ENCODE measurements around the gene IDE.

IDE gene

DNA sequence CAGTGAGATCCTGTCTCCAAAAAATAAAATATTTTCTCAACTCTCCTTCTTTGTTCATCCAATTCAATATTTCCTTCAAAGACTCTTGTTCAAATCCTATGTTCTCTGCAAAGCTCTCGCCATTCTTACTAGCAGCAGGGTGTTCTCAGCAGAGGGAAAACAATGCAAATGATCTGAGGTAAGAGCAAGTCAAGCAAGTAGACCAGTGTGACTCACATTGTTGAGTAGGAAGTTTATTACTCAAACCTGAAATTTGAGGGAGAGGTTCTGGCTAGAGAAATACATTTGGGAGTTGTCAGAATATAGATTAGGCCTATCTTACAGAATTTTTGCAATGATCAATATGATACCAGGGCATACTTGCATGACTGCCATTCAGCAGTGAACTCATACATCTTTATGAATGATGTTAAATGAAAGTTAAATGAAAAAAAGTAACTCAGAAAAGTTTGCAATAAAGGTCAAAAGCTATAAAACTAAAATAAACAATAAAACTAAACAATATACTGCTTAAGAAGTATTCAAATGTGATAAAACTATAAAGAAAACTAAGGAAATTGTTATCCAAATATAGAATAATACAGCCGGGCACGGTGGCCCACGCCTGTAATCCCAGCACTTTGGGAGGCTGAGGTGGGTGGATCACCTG, 5.8 kb downstream of the IDE start:
- DNase-seq (ENCODE audit: low spot score) = no peak

DNA sequence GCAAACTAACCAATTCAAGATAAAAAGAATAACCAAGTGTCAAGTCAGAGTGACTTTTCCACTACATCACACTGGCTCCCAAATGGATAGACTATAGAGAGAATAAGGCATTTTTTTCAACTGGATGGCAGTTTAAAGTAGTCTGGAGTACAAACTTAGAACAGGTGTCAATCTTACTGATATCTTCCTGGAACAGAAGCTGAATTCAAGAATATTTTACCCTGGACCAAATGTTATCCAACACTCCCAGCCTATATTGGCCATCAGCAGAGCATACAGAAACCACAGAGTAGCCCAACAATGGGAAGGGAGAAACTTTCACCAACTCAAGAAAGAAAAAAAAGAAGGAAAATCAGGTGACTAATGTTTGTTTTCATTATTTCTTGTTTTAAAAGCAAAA, 11.5 kb downstream of the IDE start:
- no peak for DNase-seq (ENCODE audit: low spot score)

DNA sequence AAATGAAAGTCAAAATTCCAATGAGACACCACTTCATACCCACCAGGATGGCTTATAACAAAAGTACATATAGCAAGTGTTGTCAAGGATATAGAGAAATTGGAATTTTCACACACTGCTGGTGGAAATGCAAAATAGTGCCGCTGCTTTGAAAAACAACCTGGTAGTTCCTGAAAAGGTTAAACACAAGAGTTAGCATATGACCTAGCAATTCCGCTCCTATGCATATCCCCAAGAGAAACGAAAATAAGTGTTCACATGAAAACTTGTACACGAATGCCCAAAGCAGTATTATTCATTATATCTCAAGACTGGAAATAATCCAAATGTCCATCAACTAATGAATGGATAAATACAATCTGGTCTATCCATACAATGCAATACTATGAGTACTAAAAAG, 14.8 kb downstream of the IDE start:
- no peak for DNase-seq (ENCODE audit: low spot score)

DNA sequence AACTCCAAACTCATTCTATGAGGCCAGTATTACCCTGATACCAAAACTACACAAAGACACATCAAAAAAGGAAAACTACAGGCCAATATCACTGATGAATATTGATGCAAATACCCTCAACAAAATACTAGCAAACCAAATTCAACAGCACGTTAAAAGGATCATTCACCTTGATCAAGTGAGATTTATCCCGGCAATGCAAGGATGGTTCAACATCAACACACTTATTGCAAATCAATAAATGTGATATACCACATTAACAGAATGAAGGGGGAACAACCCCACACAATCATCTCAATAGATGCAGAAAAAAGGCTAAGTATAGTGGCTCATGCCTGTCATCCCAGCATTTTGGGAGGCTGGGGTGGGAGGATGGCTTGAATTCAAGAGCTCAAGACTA, 19.9 kb downstream of the IDE start:
- no peak for DNase-seq (ENCODE audit: low spot score)

DNA sequence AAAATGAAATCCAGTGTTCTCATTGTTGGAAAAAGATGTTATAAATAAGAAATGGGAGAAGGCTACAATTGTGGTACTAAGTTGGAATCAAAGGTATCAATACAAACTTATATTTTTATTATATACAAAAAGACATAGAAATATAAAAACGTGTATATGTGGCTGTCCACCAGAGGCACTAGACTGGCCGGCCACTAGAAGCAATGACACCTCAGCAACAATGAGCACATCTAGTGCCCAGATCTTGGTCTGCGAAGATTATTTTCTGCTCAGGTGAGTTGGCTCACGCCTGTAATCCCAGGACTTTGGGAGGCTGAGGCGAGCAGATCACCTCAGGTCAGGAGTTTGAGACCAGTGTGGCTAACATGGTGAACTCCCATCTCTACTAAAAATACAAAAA, 21.6 kb downstream of the IDE start:
- no peak for DNase-seq (ENCODE audit: low spot score)

DNA sequence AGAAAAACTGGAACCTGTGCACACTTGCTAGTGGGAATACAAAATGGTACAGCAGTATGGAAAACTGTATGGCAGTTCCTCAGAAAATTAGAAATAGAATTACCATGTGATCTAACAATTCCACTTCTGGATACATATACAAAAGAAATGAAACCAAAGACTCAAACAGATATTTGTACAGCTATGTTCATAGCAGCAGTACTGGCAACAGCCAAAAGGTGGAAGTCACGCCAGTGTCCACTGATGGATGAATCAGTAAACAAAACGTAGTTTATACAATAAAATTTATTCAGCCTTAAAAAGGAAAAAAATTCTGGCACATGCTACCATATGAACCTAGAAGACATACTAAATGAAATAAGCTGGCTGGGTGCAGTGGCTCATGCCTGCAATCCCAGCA, 23.0 kb downstream of the IDE start:
- no peak for DNase-seq (ENCODE audit: low spot score)

DNA sequence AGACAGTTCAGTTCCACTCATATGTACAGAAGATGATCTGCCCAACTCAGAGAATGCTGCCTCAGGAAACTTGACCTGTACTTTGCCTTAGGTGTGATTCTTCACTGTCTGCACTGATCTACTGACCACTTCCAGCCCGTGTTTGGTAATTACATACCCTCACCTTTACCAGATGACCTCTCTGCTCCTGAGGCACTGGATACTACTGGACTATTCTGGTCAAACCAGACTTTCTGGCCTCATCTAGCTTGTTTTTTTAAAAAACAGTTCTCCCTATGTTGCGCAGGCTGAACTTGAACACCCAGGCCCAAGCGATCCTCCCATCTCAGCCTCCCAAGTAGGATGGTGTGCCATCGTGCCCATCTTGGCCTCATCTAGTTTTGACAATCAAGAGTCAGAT, 26.2 kb downstream of the IDE start:
- DNase-seq (ENCODE audit: low spot score) = no peak

DNA sequence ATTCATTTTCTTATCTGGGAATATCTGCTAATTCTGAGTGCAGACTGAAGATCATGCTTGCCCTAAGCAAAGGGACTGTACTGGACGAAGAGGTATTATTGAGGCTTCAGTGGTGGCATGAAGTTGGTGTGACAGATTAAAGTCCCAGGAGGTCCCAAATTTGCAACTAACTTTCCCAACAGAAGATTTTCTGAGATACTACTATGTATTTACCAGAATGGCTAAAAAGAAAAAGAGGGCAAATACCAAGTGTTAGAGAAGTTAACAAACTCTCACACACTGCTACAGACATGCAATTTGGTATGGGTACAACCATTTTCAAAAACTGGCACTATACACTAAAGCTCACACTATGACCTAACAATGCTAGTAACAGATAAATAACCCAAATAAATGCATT, 28.3 kb downstream of the IDE start:
- DNase-seq (ENCODE audit: low spot score) = no peak

DNA sequence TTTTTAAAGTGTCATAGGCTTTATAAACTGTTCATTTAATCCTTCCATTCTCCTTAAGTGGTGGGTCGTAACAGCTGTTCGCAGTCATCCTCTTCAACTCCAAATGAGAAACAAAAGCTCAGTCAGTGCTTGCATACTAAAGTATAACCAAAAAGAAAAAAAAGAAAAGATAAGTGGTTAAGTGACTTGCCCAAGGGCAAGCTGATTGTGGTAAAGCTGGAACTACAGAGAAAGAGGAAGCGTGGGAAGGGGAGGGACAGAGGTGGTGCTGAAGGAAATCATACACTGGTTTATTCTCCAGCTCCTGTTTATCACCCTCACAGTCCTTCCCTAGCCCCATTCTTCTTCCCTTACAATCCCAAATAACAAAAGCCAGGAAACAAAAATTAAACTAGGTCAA, 29.6 kb downstream of the IDE start:
- DNase-seq (ENCODE audit: low spot score) = no peak

DNA sequence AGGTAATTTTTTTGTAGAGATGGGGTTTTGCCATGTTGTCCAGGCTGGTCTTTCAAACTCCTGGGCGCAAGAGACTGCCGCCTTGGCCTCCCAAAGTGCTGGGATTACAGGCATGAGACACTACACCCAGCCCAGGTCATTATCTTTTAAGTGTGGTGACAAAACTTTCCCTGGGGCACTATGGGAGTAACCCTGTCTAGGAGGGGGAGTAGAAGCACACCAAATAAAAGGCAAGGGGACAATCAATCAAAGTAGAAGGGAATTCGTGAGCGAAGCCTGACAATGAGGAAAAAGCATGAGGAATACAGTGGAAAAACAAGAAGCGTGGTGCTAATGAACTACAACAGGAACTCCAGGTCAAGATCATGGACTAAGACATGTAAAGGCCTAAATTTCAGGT, 31.4 kb downstream of the IDE start:
- DNase-seq (ENCODE audit: low spot score) = no peak

DNA sequence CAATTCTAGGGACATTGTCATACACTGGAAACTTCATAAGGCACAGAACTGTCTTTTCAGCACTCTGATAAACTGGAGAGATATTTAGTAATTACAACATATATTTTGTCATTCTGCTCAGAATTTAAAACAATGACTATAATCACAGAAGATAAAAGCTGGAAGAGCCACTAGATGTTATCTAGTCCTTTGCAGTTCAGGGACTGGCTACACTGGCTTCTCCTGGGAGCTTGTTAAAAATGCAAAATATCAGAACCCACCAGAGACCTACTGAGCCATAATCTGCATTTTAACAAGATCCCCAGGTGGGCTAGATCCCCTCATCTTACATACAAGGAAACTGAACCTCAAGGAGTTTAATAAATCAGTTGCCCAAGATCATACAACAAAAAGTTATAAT, 32.3 kb downstream of the IDE start:
- no peak for DNase-seq (ENCODE audit: low spot score)

DNA sequence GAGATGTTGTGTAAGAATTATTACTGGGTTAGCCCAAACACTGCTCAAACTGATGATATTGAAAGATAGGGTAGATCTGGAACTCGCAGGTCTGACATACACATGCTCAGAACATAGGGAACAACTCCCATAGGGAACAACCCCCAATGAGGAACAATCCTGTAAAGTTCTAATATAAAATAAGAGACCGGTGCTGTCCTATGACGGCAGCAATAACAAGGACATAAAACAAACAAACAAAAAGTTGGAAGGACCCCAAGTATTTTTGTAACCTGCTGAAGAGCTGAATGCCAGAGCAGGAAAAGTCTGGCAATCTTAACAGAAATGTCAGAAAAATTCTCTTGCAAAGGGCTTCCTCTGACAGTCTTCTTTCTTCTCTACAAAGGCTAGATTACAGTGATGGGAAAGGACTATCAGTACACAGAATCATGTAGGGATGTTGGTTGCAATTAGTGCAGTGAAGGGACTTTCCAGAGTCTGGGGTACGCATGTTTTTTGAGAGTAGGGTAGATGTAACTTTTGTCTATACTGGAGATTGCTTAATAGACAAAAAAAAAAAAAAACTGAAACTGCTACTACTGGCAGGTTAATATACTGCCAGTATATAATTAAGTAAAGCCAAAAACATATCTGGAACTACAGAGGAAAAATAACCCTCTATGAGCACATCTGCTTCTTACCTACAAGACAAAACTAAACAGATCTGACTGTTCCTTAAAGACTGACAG, 35.5 kb downstream of the IDE start:
- DNase-seq (ENCODE audit: low spot score) = peak; percentile 8

DNA sequence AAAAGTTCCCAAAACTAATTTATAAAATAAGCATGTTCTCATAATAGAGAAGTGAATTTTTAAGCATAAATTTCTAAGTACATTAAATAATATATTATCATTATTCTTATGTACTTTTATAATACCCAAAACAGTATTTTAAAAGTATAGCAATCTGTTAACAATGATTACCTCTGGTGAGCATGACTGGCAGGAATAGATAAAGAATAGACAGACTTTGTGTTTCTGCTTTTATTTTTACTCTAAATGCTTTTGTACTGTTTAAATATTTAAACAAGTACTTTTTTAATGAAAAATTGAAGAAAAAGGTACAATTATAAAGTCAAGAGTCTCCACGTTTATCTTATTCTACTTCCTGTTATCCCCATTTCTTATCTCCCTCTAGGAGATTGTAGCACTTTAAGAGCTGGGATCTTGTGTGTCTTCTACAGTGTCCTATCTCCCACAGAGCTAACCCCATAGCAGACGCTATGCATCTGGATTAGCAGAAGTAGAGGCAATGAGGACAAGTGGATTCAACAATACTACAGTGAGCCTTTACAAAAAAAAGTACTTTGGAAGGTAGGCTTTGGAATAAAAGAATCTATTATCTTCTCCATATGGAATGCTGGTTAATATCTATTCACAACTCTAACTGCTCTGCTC, 42.9 kb downstream of the IDE start:
- DNase-seq (ENCODE audit: low spot score) = no peak

DNA sequence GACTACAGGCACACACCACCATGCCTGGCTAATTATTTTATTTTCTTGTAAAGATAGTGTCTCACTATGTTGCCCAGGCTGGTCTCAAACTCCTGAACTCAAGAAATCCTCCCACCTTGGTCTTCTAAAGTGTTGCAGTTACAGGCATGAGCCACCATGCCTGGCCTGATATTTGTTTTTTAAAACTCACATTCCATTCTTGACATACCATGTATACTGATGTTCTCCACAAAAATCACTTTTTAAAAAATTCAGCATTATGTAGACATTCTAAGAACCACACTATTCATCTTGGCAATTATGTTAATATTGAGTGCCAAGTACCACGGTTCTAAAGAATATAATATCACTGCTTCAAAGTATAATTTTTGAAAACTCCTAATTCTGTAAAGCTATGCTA, 43.5 kb downstream of the IDE start:
- DNase-seq (ENCODE audit: low spot score) = no peak

DNA sequence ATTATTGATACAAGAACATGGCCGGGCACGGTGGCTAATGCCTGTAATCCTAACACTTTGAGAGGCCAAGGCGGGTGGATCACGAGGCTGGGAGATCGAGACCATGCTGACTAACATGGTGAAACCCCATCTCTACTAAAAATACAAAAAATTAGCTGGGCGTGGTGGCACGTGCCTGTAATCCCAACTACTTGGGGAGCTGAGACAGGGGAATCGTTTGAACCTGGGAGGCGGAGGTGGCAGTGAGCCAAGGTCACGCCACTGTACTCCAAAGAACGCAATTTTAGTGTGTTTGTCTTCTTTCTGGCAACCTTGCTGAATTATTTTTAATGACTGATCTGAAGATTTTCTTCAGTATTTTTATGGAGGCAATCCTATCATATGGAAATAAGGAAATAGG, 46.2 kb downstream of the IDE start:
- DNase-seq (ENCODE audit: low spot score) = no peak

DNA sequence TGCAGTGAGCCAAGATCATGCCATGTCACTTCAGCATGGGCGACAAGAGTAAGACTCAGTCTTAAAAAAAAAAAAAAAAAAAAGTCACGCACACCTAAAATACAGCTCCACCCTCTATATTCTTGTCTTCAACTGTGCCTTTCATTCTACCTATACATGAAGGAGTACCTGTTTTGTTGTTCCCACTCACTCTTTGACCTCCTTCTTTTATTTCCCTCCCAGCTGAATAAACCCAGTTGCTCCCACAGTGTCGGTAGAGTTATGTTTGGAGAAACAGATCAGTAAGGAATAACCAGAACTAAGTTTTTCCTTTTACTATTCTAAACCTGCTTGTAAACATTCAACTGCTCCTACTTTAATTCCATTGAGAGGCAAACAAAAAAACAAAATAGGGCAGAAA, 50.3 kb downstream of the IDE start:
- DNase-seq (ENCODE audit: low spot score) = no peak

DNA sequence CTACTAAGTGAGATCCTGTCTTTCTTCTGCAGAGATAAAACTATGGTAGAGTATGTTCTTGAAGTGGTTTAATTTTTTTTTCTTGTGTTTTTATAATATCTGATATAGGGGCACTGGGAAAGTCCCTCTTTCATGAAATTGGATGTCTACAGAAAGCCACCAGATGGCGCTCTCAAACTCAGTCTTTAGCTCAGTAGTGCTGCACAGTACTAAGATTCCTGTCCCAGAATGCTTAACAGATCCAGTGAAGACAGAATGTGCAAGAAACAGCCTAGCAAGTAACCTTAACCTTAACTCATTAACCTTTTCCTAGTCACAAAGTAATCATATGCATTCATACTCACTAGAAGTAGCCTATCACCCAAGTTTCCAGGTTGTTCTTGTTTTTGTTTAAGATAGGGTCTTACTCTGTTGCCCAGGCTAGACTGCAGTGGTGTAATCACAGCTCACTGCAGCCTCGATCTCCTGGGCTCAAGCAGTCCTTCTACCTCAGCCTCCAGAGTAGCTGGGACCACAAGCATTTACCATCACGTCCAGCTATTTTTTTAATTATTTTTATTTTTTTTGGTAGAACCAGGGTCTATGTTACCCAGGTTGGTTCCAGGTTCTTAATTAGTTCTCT, 56.7 kb downstream of the IDE start:
- peak; percentile 73 for DNase-seq (ENCODE audit: low spot score)

DNA sequence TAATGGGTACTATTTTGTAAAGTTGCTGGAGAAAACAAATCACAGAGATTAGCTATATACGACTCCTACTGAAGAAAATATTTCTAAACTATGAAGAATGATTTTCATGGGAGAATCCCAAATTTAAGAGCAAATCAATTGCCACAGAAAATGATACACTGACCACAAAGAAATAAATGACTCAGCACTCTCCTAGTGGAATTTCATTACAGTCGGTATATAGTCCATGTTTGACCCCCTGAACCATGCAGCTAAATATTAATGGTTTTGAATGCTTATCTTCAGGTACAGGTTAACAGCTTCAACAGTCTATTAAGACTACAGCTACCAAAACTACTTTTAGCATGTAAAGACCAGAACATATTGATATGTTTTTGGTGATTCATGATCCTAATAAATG, 65.0 kb downstream of the IDE start:
- no peak for DNase-seq (ENCODE audit: low spot score)

DNA sequence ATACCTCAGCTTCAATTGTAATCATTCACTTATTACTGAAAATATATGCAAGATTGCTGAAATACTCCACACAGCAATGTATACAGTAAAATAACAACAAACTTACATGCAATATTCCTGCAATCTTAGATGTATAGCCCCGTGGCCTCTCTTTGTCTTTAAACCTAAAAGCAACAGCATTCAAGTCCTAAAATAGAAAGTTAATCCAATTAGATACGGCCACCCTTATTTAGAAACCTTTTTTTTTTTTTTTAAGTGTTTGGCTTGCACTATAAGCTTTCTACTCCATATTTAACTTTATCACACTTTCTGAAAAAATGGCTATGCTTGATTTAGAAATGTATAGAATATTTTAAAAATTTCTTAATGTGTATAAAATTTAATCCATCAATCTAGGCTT, 67.6 kb downstream of the IDE start:
- no peak for DNase-seq (ENCODE audit: low spot score)

DNA sequence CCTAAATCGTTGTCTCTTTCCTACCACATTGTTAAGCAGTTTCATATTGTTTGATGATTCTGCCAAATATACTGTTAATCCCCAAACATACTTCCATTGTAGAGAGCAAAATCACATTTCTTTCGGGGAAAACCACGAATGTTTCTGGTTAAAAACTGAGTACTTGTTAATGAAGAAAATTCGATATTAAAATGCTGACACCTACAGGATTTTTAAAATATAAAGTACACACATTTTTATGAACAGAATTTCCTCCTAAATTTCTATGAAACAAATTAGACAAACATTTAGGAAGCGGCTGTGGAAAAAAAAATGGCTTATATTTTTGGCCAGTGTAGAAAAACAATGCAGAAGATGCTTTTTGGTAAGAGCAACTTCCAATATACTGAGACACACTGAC, 68.8 kb downstream of the IDE start:
- no peak for DNase-seq (ENCODE audit: low spot score)

DNA sequence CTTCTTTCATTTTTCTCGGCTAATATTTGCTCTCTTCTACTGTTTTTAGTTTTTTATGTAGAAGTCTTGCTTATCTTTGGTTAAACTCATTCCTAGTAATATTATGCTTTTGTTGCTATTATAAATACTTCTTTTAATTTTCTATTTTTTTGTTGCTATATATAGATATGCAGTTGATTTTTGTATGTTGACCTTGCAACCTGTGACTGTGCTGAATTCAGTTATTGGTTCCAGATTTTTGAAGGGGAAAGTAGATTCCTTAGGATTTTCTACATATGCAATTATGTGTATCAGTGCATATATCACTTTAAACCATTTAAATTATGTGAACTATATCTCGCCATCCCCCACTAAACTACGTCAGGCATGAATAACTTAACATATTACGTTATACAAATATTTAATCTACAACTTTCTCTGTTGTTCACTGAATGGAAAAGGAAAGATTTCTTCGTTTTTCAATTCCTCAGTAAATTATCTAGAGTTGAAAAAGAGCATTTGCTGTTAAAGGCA, 71.5 kb downstream of the IDE start:
- DNase-seq (ENCODE audit: low spot score) = no peak

DNA sequence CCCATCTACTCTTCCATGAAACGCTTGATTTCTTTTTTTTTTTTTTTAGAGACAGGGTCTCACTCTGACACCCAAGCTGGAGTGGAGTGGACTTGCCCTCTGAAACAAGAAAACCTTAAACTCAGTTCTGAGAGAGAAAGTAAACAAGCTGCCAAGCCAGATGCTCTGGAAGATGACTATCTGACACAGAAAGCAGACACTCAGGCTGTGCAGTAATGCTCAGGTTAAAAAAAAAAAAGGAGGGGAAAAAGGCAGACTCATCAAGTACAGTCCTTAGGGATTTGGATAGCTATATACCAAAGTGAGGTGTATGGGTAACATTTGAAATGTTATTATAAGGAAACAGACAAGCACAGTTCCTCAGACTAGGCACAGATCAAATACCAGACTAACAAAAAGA, 80.5 kb downstream of the IDE start:
- peak; percentile 86 for DNase-seq (ENCODE audit: low spot score)

Measured in SK-N-DZ (cell line).